GM12872 (cell line): Measurements from ENCODE around the gene CLTCL1.

Source experiments
- TF ChIP-seq, protein P1 (sequence below): IDR thresholded peaks from 3 replicates; pipeline ENCODE4 v1.5.1; 2011; ENCODE audit warnings: low read depth, mild to moderate bottlenecking, low read length, moderate library complexity; ENCODE audit not compliant: insufficient read depth

The CLTCL1 gene

GRCh38 chr22:19234126-19234896 is 57.2 kb downstream of the CLTCL1 start:
- TF ChIP-seq, protein P1, sequence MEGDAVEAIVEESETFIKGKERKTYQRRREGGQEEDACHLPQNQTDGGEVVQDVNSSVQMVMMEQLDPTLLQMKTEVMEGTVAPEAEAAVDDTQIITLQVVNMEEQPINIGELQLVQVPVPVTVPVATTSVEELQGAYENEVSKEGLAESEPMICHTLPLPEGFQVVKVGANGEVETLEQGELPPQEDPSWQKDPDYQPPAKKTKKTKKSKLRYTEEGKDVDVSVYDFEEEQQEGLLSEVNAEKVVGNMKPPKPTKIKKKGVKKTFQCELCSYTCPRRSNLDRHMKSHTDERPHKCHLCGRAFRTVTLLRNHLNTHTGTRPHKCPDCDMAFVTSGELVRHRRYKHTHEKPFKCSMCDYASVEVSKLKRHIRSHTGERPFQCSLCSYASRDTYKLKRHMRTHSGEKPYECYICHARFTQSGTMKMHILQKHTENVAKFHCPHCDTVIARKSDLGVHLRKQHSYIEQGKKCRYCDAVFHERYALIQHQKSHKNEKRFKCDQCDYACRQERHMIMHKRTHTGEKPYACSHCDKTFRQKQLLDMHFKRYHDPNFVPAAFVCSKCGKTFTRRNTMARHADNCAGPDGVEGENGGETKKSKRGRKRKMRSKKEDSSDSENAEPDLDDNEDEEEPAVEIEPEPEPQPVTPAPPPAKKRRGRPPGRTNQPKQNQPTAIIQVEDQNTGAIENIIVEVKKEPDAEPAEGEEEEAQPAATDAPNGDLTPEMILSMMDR: no peak

GRCh38 chr22:19233189-19233661 is 58.3 kb downstream of the CLTCL1 start:
- TF ChIP-seq, protein P1: no peak

- TF ChIP-seq, protein P1: no peak
Observed at GRCh38 chr22:19232623-19233022, 58.9 kb downstream of the CLTCL1 start.

DNA sequence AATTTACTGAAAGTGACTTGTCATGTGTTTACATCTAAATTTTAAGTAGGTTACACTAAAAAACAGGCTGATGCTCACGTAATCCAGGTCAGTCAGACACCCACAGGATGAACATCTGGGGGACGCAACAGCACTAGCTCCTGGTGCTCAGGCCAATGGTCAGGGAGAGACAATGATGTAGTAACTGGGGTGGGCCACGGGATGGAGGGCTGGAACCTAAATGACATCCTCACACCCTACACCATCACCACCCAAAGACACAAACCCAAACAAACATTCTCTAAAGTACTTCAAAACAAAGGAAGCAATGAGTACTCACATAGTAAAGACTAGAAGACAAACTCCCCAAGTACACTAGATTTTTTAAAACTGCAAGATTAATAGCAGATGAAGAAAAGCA is 59.5 kb downstream of the CLTCL1 start:
- TF ChIP-seq, protein P1: no peak

DNA sequence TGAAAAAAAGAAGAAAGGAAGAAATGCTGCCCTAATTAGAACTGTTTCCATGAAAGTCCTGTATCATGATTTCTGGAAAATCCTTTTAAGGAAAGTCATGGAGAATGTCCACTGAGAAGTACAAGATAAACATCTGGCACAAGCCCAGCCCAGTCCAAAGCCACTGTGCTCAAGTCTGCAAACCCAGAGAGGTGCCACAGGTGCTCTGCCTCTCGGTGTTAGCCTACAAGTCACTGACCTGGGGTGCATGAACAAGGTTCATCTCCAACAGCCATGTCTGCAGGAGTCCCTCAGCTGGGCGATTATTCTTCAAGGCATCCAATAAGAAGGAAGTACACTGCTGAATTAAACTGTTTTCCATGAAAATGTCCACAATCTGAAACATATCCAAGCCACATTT is 61.9 kb downstream of the CLTCL1 start:
- TF ChIP-seq, protein P1: no peak

DNA sequence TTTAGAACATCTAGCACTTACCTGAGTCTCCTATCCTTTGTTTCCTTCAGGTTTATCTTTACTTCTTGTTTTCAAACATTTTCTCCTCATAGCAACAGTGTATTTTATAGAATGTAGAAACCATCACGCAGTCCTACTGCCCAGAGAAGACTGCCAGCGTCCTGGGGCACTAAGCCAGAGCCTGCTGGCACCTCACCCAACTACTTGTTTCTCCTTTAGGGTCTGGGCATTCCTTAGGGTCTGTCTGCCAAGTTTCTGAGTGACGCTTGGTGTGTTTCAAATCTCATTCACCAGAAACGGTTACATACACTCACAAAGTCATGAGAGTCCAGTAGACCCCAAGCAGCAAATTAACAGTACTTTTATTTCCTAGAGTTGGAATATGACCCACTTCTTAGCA is 63.3 kb downstream of the CLTCL1 start:
- TF ChIP-seq, protein P1: no peak

DNA sequence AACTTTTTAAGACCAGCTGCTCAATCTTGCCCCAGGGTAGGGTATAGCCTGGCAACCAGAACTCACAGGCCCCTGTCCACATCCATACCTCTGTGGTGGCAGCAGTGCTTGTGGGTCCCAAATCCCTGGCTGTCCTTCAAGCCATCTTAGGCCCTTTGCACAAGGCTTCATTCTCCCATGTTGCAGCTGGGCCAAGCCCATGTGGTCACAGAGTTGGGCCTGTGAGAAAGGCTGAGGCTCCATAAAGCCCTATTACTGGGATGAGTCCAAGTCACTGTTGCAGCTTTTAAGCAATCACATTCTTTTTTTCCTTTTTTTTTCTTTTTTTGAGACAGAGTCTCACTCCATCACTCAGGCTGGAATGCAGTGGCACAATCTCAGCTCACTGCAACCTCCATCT is 65.1 kb downstream of the CLTCL1 start:
- TF ChIP-seq, protein P1: no peak

DNA sequence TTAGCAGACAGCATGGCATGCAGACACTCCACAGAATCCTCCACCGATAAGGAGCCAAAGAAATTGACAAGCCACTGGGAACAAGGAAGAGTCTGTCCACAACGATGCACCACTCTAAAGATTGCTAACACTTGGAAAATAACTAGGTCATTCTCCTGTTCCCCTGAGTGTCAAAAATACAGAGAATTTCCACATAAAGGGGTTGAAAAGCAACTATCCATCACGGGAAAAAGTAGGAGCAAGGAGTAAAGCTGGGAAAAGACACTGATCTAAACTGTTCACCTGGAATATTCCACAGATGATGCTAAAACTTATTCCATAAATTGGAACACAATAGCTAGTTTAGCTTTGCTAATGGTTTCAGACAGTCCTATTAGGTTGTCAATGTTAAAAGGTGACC is 66.0 kb downstream of the CLTCL1 start:
- TF ChIP-seq, protein P1: no peak
